ENCODE measurements around the gene STIMATE. TPM values are rescaled to one million over a fixed set of nuclear protein-coding genes. Genes with fewer than 3 reads are reported as not detected.

The STIMATE gene
- total and polyA plus RNA-seq, 9 donors, result 6.0 to 10.0 (median 7.9) TPM

- 80% methylated on average over 6 of the region's 6 CpGs for WGBS (ENCODE audit: insufficient coverage)
- DNase-seq, result no peak
- no peaks in the 10 kb centered on the region for H3K36me3 ChIP-seq (ENCODE audit: control insufficient read depth, insufficient read depth, low read length)
Observed at GRCh38 chr3:52789746-52790040, 107.7 kb downstream of the STIMATE start.

GRCh38 chr3:52788890-52789745, 108.2 kb downstream of the STIMATE start:
- Histone ChIP-seq H3K27me3 (ENCODE audit: control insufficient read depth, insufficient read depth, low read length) (no peaks in the 10 kb centered on the region), H3K4me1 (ENCODE audit: control insufficient read depth, insufficient read depth, low read length) (peaks cover 22% of the 10 kb centered on the region), H3K36me3 (ENCODE audit: control insufficient read depth, insufficient read depth, low read length) (no peaks in the 10 kb centered on the region), H3K4me3 (ENCODE audit: low read length) (no peak overlapping the region), H3K27ac (ENCODE audit: low read length) (no peak overlapping the region), H3K9me3 (replicated peaks; ENCODE audit: control insufficient read depth, low read depth, low read length) (no peaks in the 10 kb centered on the region)
- 72% methylated on average over 16 of the region's 16 CpGs for WGBS (ENCODE audit: insufficient coverage)
- no peak for DNase-seq

More at GRCh38 chr3:52789746-52790040, 107.7 kb downstream of the STIMATE start:
- Histone ChIP-seq H3K9me3 (replicated peaks; ENCODE audit: control insufficient read depth, low read depth, low read length) (no peaks in the 10 kb centered on the region), H3K27me3 (ENCODE audit: control insufficient read depth, insufficient read depth, low read length) (no peaks in the 10 kb centered on the region), H3K27ac (ENCODE audit: low read length) (no peak overlapping the region), H3K4me1 (ENCODE audit: control insufficient read depth, insufficient read depth, low read length) (peaks cover 27% of the 10 kb centered on the region), H3K4me3 (ENCODE audit: low read length) (no peak overlapping the region)

GRCh38 chr3:52787672-52788625, 109.4 kb downstream of the STIMATE start:
- H3K36me3 ChIP-seq (ENCODE audit: control insufficient read depth, insufficient read depth, low read length), result no peaks in the 10 kb centered on the region
- 67% methylated on average over 13 of the region's 17 CpGs for WGBS (ENCODE audit: insufficient coverage)
- H3K4me3 ChIP-seq (ENCODE audit: low read length), result no peak overlapping the region
- no peak for DNase-seq
- H3K4me1 ChIP-seq (ENCODE audit: control insufficient read depth, insufficient read depth, low read length), result peaks cover 11% of the 10 kb centered on the region
- no peaks in the 10 kb centered on the region for H3K9me3 ChIP-seq (replicated peaks; ENCODE audit: control insufficient read depth, low read depth, low read length)
- H3K27ac ChIP-seq (ENCODE audit: low read length), result no peak overlapping the region
- H3K27me3 ChIP-seq (ENCODE audit: control insufficient read depth, insufficient read depth, low read length), result peaks cover under 1% of the 10 kb centered on the region

- no peaks in the 10 kb centered on the region for H3K36me3 ChIP-seq (ENCODE audit: control insufficient read depth, insufficient read depth, low read length)
- no peak overlapping the region for H3K27ac ChIP-seq (ENCODE audit: low read length)
- WGBS (ENCODE audit: insufficient coverage), result 75% methylated on average over 4 of the region's 11 CpGs
- H3K4me1 ChIP-seq (ENCODE audit: control insufficient read depth, insufficient read depth, low read length), result peaks cover 4% of the 10 kb centered on the region
- DNase-seq, result no peak
- H3K9me3 ChIP-seq (replicated peaks; ENCODE audit: control insufficient read depth, low read depth, low read length), result no peaks in the 10 kb centered on the region
- H3K27me3 ChIP-seq (ENCODE audit: control insufficient read depth, insufficient read depth, low read length), result peaks cover 3% of the 10 kb centered on the region
- no peak overlapping the region for H3K4me3 ChIP-seq (ENCODE audit: low read length)
Observed at GRCh38 chr3:52787246-52787645, 110.1 kb downstream of the STIMATE start.

Other genes with a start within 250 kb of the STIMATE start
- 53.1 TPM for gene PBRM1, start 211.6 kb downstream of the STIMATE start, total RNA-seq
- 10 to 100 TPM; 26.1 to 52.8 (median 45.8) TPM for gene PBRM1, start 211.6 kb downstream of the STIMATE start, polyA plus RNA-seq (ENCODE audit: insufficient read depth in 1 of 8, insufficient read length in 8 of 8, low replicate concordance in 1 of 8)
- 88.7 TPM for gene GNL3, start 211.5 kb downstream of the STIMATE start, total RNA-seq
- gene GNL3, start 211.5 kb downstream of the STIMATE start, polyA plus RNA-seq (ENCODE audit: insufficient read depth in 1 of 8, insufficient read length in 8 of 8, low replicate concordance in 1 of 8), result 100 to 1,000 TPM in 1 of 8 donors, 10 to 100 TPM in 7; 72.8 to 103 (median 86.7) TPM
- gene GLT8D1, start 191.8 kb downstream of the STIMATE start, total RNA-seq, result 87.7 TPM
- gene GLT8D1, start 191.8 kb downstream of the STIMATE start, polyA plus RNA-seq (ENCODE audit: insufficient read depth in 1 of 8, insufficient read length in 8 of 8, low replicate concordance in 1 of 8), result 100 to 1,000 TPM in 1 of 8 donors, 10 to 100 TPM in 7; 63.7 to 101 (median 79.0) TPM
- 45.4 TPM for gene SPCS1, start 191.4 kb downstream of the STIMATE start, total RNA-seq
- 10 to 100 TPM; 84.4 to 97.1 (median 87.3) TPM for gene SPCS1, start 191.4 kb downstream of the STIMATE start, polyA plus RNA-seq (ENCODE audit: insufficient read depth in 1 of 8, insufficient read length in 8 of 8, low replicate concordance in 1 of 8)
- 14.9 TPM for gene NEK4, start 126.6 kb downstream of the STIMATE start, total RNA-seq
- gene NEK4, start 126.6 kb downstream of the STIMATE start, polyA plus RNA-seq (ENCODE audit: insufficient read depth in 1 of 8, insufficient read length in 8 of 8, low replicate concordance in 1 of 8), result 10 to 100 TPM in 5 of 8 donors, 1 to 10 TPM in 3; 8.4 to 14.2 (median 10.3) TPM
- gene ITIH1, start 119.9 kb downstream of the STIMATE start, total RNA-seq, result 0.22 TPM
- gene ITIH1, start 119.9 kb downstream of the STIMATE start, polyA plus RNA-seq (ENCODE audit: insufficient read depth in 1 of 8, insufficient read length in 8 of 8, low replicate concordance in 1 of 8), result 1 to 10 TPM in 2 of 8 donors, not detected in 6; 1.5 to 3.3 TPM
- 0.84 TPM for gene ITIH3, start 102.8 kb downstream of the STIMATE start, total RNA-seq
- 1 to 10 TPM in 6 of 8 donors, under 1 TPM in 2; 0.35 to 2.9 (median 1.4) TPM for gene ITIH3, start 102.8 kb downstream of the STIMATE start, polyA plus RNA-seq (ENCODE audit: insufficient read depth in 1 of 8, insufficient read length in 8 of 8, low replicate concordance in 1 of 8)
- 17.7 TPM for gene ITIH4, start 66.9 kb downstream of the STIMATE start, total RNA-seq
- 10 to 100 TPM in 7 of 8 donors, 1 to 10 TPM in 1; 7.9 to 37.5 (median 22.3) TPM for gene ITIH4, start 66.9 kb downstream of the STIMATE start, polyA plus RNA-seq (ENCODE audit: insufficient read depth in 1 of 8, insufficient read length in 8 of 8, low replicate concordance in 1 of 8)
- gene MUSTN1, start 62.5 kb downstream of the STIMATE start, total RNA-seq, result 165 TPM
- 100 to 1,000 TPM in 6 of 8 donors, 10 to 100 TPM in 2; 93.5 to 168 (median 116) TPM for gene MUSTN1, start 62.5 kb downstream of the STIMATE start, polyA plus RNA-seq (ENCODE audit: insufficient read depth in 1 of 8, insufficient read length in 8 of 8, low replicate concordance in 1 of 8)
- gene SFMBT1, start 148.5 kb upstream of the STIMATE start, total RNA-seq, result 7.3 TPM
- 1 to 10 TPM; 5.0 to 8.4 (median 6.7) TPM for gene SFMBT1, start 148.5 kb upstream of the STIMATE start, polyA plus RNA-seq (ENCODE audit: insufficient read depth in 1 of 8, insufficient read length in 8 of 8, low replicate concordance in 1 of 8)
- gene RFT1, start 232.9 kb upstream of the STIMATE start, total RNA-seq, result 8.2 TPM
- gene RFT1, start 232.9 kb upstream of the STIMATE start, polyA plus RNA-seq (ENCODE audit: insufficient read depth in 1 of 8, insufficient read length in 8 of 8, low replicate concordance in 1 of 8), result 10 to 100 TPM in 7 of 8 donors, 1 to 10 TPM in 1; 9.8 to 15.4 (median 11.7) TPM

Measured in muscle of leg (tissue), 11 donors.